ENCODE data around the gene PER1.

DNA sequence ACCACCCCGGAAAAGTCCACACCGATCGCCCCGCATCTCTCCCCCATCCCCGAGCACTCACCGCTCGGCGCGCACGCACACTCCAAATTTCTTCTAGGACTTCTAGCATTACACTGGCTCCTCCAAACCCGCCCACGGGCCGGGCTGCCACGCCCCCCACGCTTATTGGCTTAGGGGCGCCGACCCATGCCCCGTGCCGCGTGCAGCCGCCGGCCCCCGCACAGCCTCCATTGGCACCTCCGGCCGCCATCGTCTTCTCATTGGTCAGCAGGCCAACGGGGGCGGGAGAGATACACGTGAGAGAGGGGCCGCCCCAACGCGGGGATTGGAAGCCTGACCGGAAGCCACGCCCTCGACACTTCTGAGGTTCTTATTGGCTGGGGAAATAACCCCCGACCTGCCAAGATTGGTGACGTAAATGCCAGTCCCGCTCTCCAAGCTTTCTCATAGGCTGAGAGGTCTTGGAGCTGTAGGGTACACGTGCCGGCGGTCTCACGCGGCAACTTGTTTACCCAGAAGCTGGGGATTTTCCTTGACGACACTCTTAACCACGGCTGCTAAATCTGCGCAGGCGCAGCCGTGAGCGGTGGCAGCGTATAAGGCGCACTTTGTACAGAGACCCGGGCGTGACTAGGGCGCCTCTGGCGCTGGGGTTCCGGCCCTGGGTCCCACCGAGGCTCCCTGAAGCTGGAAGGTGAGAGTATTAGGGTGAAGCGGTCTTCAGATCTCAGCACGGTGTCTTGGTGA, 4.2 kb upstream of the PER1 start:
- TF ChIP-seq ZNF274 (IDR thresholded peaks at IDR 0.05; ENCODE audit: insufficient read depth, insufficient read length): no peak
- peak; percentile 97 for TF ChIP-seq POLR2AphosphoS5 (IDR thresholded peaks at IDR 0.05; ENCODE audit: low read length)
- TF ChIP-seq POLR2A (IDR thresholded peaks at IDR 0.05; ENCODE audit: low read depth, low read length): peak; percentile 87
- TF ChIP-seq, protein P1, sequence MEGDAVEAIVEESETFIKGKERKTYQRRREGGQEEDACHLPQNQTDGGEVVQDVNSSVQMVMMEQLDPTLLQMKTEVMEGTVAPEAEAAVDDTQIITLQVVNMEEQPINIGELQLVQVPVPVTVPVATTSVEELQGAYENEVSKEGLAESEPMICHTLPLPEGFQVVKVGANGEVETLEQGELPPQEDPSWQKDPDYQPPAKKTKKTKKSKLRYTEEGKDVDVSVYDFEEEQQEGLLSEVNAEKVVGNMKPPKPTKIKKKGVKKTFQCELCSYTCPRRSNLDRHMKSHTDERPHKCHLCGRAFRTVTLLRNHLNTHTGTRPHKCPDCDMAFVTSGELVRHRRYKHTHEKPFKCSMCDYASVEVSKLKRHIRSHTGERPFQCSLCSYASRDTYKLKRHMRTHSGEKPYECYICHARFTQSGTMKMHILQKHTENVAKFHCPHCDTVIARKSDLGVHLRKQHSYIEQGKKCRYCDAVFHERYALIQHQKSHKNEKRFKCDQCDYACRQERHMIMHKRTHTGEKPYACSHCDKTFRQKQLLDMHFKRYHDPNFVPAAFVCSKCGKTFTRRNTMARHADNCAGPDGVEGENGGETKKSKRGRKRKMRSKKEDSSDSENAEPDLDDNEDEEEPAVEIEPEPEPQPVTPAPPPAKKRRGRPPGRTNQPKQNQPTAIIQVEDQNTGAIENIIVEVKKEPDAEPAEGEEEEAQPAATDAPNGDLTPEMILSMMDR (IDR thresholded peaks at IDR 0.05 in 2 of 3, conservative IDR thresholded peaks at IDR 0.05 in 1 of 3; ENCODE audit: control insufficient read depth in 2 of 3, extremely low read depth in 1 of 3, insufficient read depth in 1 of 3, low read depth in 3 of 3, low read length in 3 of 3): peak in 1 of 3 experiments; percentile 23; a peak in 1 of 6 replicates
- TF ChIP-seq, protein P2, sequence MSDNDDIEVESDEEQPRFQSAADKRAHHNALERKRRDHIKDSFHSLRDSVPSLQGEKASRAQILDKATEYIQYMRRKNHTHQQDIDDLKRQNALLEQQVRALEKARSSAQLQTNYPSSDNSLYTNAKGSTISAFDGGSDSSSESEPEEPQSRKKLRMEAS (IDR thresholded peaks at IDR 0.05; ENCODE audit: low read depth, low read length): peak; percentile 91
- TF ChIP-seq, protein P3, sequence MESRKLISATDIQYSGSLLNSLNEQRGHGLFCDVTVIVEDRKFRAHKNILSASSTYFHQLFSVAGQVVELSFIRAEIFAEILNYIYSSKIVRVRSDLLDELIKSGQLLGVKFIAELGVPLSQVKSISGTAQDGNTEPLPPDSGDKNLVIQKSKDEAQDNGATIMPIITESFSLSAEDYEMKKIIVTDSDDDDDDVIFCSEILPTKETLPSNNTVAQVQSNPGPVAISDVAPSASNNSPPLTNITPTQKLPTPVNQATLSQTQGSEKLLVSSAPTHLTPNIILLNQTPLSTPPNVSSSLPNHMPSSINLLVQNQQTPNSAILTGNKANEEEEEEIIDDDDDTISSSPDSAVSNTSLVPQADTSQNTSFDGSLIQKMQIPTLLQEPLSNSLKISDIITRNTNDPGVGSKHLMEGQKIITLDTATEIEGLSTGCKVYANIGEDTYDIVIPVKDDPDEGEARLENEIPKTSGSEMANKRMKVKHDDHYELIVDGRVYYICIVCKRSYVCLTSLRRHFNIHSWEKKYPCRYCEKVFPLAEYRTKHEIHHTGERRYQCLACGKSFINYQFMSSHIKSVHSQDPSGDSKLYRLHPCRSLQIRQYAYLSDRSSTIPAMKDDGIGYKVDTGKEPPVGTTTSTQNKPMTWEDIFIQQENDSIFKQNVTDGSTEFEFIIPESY (IDR thresholded peaks at IDR 0.05): no peak
- TF ChIP-seq EZH2 (IDR thresholded peaks at IDR 0.05; ENCODE audit: borderline replicate concordance, control insufficient read depth, low read depth, low read length): no peak
- TF ChIP-seq NBN (IDR thresholded peaks at IDR 0.05): peak; percentile 97
- TF ChIP-seq CEBPB (IDR thresholded peaks at IDR 0.05; ENCODE audit: borderline replicate concordance in 1 of 2, low read depth in 2 of 2, low read length in 2 of 2): no peak
- TF ChIP-seq JUND (IDR thresholded peaks at IDR 0.05; ENCODE audit: low read depth, low read length): no peak
- TF ChIP-seq NFXL1 (IDR thresholded peaks at IDR 0.05; ENCODE audit: borderline replicate concordance): no peak
